Spleen (tissue), 11 donors: Measurements from ENCODE around the gene EHBP1. TPM values are rescaled to one million over a fixed set of nuclear protein-coding genes. Genes with fewer than 3 reads are reported as not detected.

Experiments
- DNase-seq: peaks from one replicate; pipeline ENCODE4 v3.0.0-alpha.2; 2020
- H3K27ac ChIP-seq, 8 donors: fragments of 200-600 bp; sonication (generic) in 7 of 8; 1 replicate in 4 of 8; 2 replicates in 4 of 8; pipeline versions ENCODE4 v1.5.0 to v1.8.0; 2016 to 2021; ENCODE audit warnings: inconsistent platforms in 4 of 8, mild to moderate bottlenecking in 4 of 8, moderate library complexity in 1 of 8
- H3K27me3 ChIP-seq, 7 donors: fragments of 200-600 bp; sonication (generic) in 6 of 7; replicated peaks in 1 of 7; 1 replicate in 4 of 7; 2 replicates in 3 of 7; pipeline versions ENCODE4 v1.5.0 to v1.8.0; 2016 to 2021; ENCODE audit warnings: inconsistent platforms in 3 of 7, mild to moderate bottlenecking in 1 of 7
- H3K36me3 ChIP-seq, 6 donors: fragments of 200-600 bp; sonication (generic) in 5 of 6; 1 replicate in 4 of 6; 2 replicates in 2 of 6; pipeline versions ENCODE4 v1.5.0 to v1.8.0; 2016 to 2021; ENCODE audit warnings: inconsistent platforms in 2 of 6
- H3K4me1 ChIP-seq, 6 donors: fragments of 200-600 bp; sonication (generic) in 5 of 6; 1 replicate in 3 of 6; 2 replicates in 3 of 6; pipeline versions ENCODE4 v1.5.0 to v1.8.0; 2016 to 2021; ENCODE audit warnings: inconsistent platforms in 3 of 6
- H3K4me3 ChIP-seq, 8 donors: fragments of 200-600 bp; sonication (generic) in 7 of 8; 1 replicate in 4 of 8; 2 replicates in 4 of 8; pipeline versions ENCODE4 v1.5.0 to v1.8.0; 2016 to 2021; ENCODE audit warnings: inconsistent platforms in 4 of 8, mild to moderate bottlenecking in 4 of 8, moderate library complexity in 2 of 8
- H3K9me3 ChIP-seq, 8 donors: fragments of 200-600 bp; sonication (generic) in 7 of 8; 1 replicate in 4 of 8; 2 replicates in 4 of 8; pipeline versions ENCODE4 v1.5.0 to v1.8.0; 2016 to 2021; ENCODE audit warnings: inconsistent platforms in 4 of 8
- POLR2A ChIP-seq, 3 donors: fragments of 450-650 bp; IDR thresholded peaks; one replicate each; pipeline ENCODE4 v1.5.1; 2017; ENCODE audit warnings: antibody characterized with exemption in 3 of 3, mild to moderate bottlenecking in 1 of 3
- POLR2AphosphoS5 ChIP-seq, 3 donors: sonication (generic); formaldehyde crosslinking; IDR thresholded peaks; one replicate each; pipeline ENCODE4 v1.5.1; 2017; ENCODE audit warnings: antibody characterized with exemption in 3 of 3
- WGBS, 5 donors: extraction: QIAGEN DNeasy Blood & Tissue Kit in 3 of 5; methylation state at CpG; one replicate each; pipeline versions ENCODE4 v1.1.5 to v1.1.7; 2013 to 2018; 5-methylcytosine and 5-hydroxymethylcytosine counted together
- intact Hi-C: fragments of 100-400 bp; cut with DNase I; formaldehyde crosslinking; loops from one replicate; pipeline ENCODE4 v1.15.0; 2023; ENCODE audit warnings: low total_unique reads
- polyA plus RNA-seq, 3 donors: library from polyadenylated mRNA; stranded (reverse); fragments of 200-250 nt; gene quantifications; one replicate each; pipeline ENCODE4 v1.2.1, GENCODE V29; 2013
- total RNA-seq, 7 donors: library from RNA; depleted of rRNA in 3 of 7; stranded (reverse); fragments of >200 nt in 3 of 7; fragmentation: NEBNext Ultra II Directional in 4 of 7; extraction: Animal tissue kit (Norgen Biotek cat#: 25700) in 4 of 7; gene quantifications; one replicate each; pipeline versions ENCODE4 v1.1.0 to v1.2.1, GENCODE V29; 2016 to 2021
- TF ChIP-seq, protein P1 (sequence below), 11 experiments: fragments of 200-600 bp in 7 of 11; fragments of 450-650 bp in 4 of 11; sonication (generic) in 4 of 11; IDR thresholded peaks in 8 of 11; conservative IDR thresholded peaks in 3 of 11; 1 replicate in 7 of 11; 2 replicates in 4 of 11; pipeline versions ENCODE4 v1.4.0 to v1.8.0; 2016 to 2021; ENCODE audit warnings: antibody characterized with exemption in 11 of 11, inconsistent platforms in 4 of 11, mild to moderate bottlenecking in 1 of 11
- donor health status: healthy with polysubstance abuse.
- donor health status: DM: no; HTN: no; CAD: no; lungs with moderate emphysema.
- donor health status: DM: no; HTN: no; CAD: no.
- donor health status: Bipolar disorder and iron deficiency.
- donor health status: healthy.
- donor health status: DM: no; HTN: no; CAD: no.
- donor health status: DM: yes; HTN: yes; CAD: no.

EHBP1 gene
- total and polyA plus RNA-seq, 10 donors, result 5.0 to 44.2 (median 31.7) TPM

- no peak for DNase-seq
- TF ChIP-seq POLR2AphosphoS5 (IDR thresholded peaks at IDR 0.05), result no peak
- no peak for TF ChIP-seq POLR2A (IDR thresholded peaks at IDR 0.05)
- H3K36me3 ChIP-seq, result no peaks in the 10 kb centered on the region
- peak overlapping the region in 2 of 8 donors; percentile 1 to 75 for H3K4me3 ChIP-seq
- peaks cover 43 to 100% (median 96%) of the 10 kb centered on the region in 6 donors for H3K4me1 ChIP-seq
- intact Hi-C loops, result no loop called here
- H3K27me3 ChIP-seq, result peaks cover 24 to 100% (median 100%) of the 10 kb centered on the region in 7 donors
- H3K27ac ChIP-seq, result no peak overlapping the region
- 14 to 49% (median 26%) methylated on average over 17 to 27 of the region's 27 CpGs for WGBS, 5 donors
- peaks cover 0 to 7% (median 0%) of the 10 kb centered on the region in 8 donors for H3K9me3 ChIP-seq
Observed at GRCh38 chr2:63052411-63053080, 347.0 kb downstream of the EHBP1 start.

DNA sequence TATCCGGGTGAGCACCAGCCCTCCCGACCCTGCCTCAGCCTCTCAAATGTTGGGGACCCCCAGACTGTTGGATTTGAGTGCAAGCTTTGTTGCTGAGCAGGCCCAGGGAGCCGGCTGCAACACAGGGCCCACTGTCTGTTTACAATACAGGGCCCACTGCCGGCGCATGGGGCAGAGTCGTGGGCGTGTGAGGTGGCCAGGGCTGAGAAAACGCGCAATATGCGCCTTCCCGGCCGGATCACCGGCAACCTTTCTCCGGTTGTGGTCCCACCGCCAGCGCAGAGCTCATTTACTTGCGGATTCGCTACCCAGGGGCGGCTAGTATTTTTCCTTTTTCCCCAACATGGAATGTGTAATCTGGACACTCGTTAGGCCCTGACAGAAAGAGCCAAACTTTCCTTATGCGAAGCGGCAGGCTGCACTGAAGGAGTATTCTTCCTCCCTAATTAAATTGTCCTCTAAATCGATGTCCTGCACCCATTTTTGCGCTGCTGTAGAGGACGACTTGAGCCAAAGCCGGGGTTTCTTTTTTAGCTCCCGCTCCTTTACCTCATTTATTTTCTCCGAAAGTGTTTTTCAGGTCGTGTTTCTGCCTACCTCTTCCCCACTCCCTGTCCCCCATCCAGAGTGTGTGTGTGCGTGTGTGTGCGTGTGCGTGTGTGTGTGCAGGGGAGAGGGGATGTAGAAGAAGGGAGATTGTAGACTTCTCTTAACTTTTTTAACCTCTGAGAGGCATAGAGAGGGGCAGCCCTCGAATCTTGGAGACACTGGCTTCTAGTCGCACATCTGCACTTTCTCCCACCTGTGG is 347.8 kb downstream of the EHBP1 start:
- TF ChIP-seq POLR2A (IDR thresholded peaks at IDR 0.05) (no peak), POLR2AphosphoS5 (IDR thresholded peaks at IDR 0.05) (no peak)
- TF ChIP-seq, protein P1, sequence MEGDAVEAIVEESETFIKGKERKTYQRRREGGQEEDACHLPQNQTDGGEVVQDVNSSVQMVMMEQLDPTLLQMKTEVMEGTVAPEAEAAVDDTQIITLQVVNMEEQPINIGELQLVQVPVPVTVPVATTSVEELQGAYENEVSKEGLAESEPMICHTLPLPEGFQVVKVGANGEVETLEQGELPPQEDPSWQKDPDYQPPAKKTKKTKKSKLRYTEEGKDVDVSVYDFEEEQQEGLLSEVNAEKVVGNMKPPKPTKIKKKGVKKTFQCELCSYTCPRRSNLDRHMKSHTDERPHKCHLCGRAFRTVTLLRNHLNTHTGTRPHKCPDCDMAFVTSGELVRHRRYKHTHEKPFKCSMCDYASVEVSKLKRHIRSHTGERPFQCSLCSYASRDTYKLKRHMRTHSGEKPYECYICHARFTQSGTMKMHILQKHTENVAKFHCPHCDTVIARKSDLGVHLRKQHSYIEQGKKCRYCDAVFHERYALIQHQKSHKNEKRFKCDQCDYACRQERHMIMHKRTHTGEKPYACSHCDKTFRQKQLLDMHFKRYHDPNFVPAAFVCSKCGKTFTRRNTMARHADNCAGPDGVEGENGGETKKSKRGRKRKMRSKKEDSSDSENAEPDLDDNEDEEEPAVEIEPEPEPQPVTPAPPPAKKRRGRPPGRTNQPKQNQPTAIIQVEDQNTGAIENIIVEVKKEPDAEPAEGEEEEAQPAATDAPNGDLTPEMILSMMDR (IDR thresholded peaks at IDR 0.05 in 8 of 11, conservative IDR thresholded peaks at IDR 0.05 in 3 of 11), result no peak
- Histone ChIP-seq H3K4me3 (peak overlapping the region in 4 of 8 donors; percentile 27 to 60 (median 32)), H3K27ac (no peak overlapping the region), H3K4me1 (peaks cover 41 to 100% (median 96%) of the 10 kb centered on the region in 6 donors), H3K36me3 (no peaks in the 10 kb centered on the region), H3K9me3 (peaks cover 0 to 4% (median 0%) of the 10 kb centered on the region in 8 donors), H3K27me3 (peaks cover 23 to 100% (median 100%) of the 10 kb centered on the region in 7 donors)
- intact Hi-C loops, result no loop called here
- no peak for DNase-seq
- 9 to 29% (median 20%) methylated on average over 31 to 34 of the region's 34 CpGs for WGBS, 5 donors

GRCh38 chr2:63053889-63054602 is 348.5 kb downstream of the EHBP1 start:
- Histone ChIP-seq H3K4me1 (peaks cover 46 to 100% (median 96%) of the 10 kb centered on the region in 6 donors), H3K27ac (no peak overlapping the region), H3K27me3 (peaks cover 24 to 100% (median 100%) of the 10 kb centered on the region in 7 donors), H3K4me3 (peak overlapping the region in 7 of 8 donors; percentile 16 to 60 (median 32)), H3K9me3 (peaks cover 0 to 7% (median 0%) of the 10 kb centered on the region in 8 donors), H3K36me3 (no peaks in the 10 kb centered on the region)
- intact Hi-C loops, result no loop called here
- 2 to 6% (median 3%) methylated on average over 25 to 48 of the region's 48 CpGs for WGBS, 5 donors
- no peak for DNase-seq
- TF ChIP-seq POLR2A (IDR thresholded peaks at IDR 0.05), result no peak
- peak in 1 of 3 donors; percentile 22 for TF ChIP-seq POLR2AphosphoS5 (IDR thresholded peaks at IDR 0.05)

DNA sequence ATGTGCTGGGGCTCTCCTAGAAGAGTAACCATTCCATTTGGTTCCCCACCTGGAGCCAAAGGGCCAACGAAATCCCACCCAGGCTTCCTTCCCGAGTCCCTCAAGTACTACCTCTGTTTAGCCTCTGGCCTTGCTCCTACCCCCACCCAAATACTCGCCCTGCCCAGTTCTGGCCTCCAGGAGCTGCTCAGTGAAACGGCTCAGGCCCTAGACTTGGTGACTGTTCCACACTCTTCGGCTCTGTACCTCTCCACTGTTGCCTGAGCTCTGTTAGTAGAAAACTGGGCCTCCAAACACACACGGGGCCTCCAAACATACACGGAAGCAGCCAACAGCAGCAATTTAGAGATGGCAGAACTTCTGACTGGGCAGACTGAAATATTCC is 349.3 kb downstream of the EHBP1 start:
- peaks cover 0 to 15% (median 0%) of the 10 kb centered on the region in 8 donors for H3K9me3 ChIP-seq
- H3K4me3 ChIP-seq, result peak overlapping the region in 4 of 8 donors; percentile 24 to 60 (median 32)
- TF ChIP-seq, protein P1 (IDR thresholded peaks at IDR 0.05 in 8 of 11, conservative IDR thresholded peaks at IDR 0.05 in 3 of 11), result no peak
- no peak for TF ChIP-seq POLR2A (IDR thresholded peaks at IDR 0.05)
- TF ChIP-seq POLR2AphosphoS5 (IDR thresholded peaks at IDR 0.05), result no peak
- peaks cover 31 to 100% (median 100%) of the 10 kb centered on the region in 7 donors for H3K27me3 ChIP-seq
- peaks cover 44 to 100% (median 96%) of the 10 kb centered on the region in 6 donors for H3K4me1 ChIP-seq
- 14 to 18% (median 16%) methylated on average over 7 of the region's 7 CpGs for WGBS, 5 donors
- H3K36me3 ChIP-seq, result no peaks in the 10 kb centered on the region
- intact Hi-C loops, result no loop called here
- no peak overlapping the region for H3K27ac ChIP-seq
- DNase-seq, result no peak
